Activated CD8-positive, alpha-beta T cell treated with anti-CD3 and anti-CD28 coated beads for 36 hours (primary cell): ENCODE measurements around the gene ARFGEF2. TPM values are rescaled to one million over a fixed set of nuclear protein-coding genes. Genes with fewer than 3 reads are reported as not detected.

Experiments
- ATAC-seq: fragments of 200-7000 bp; cut with Tn5 transposase; one replicate; pipeline ENCODE4 v1.10.0; 2021; ENCODE audit warnings: mild to moderate bottlenecking, moderate library complexity
- CTCF ChIA-PET: fragments of 350-600 bp; sonication (Branson Sonifier 250); formaldehyde crosslinking; loops from one replicate; lab custom pipeline; 2021; ENCODE audit warnings: antibody characterized with exemption; lab: Charles Lee
- POLR2A ChIA-PET: fragments of 350-600 bp; sonication (Branson Sonifier 250); formaldehyde crosslinking; loops from one replicate; lab custom pipeline; 2021; ENCODE audit warnings: antibody characterized with exemption; lab: Charles Lee
- DNase-seq: peaks from one replicate; pipeline ENCODE4 v3.0.0-alpha.2; 2020
- H3K27ac Mint-ChIP-seq: one replicate; pipeline ENCODE4 v1.8.0; 2021; ENCODE audit warnings: mild to moderate bottlenecking, mixed read lengths
- H3K27me3 Mint-ChIP-seq: one replicate; pipeline ENCODE4 v1.8.0; 2021; ENCODE audit warnings: mixed read lengths
- H3K36me3 Mint-ChIP-seq: one replicate; pipeline ENCODE4 v1.8.0; 2021; ENCODE audit warnings: low read depth, mixed read lengths
- H3K4me1 Mint-ChIP-seq: one replicate; pipeline ENCODE4 v1.8.0; 2021; ENCODE audit warnings: low read depth, mixed read lengths
- H3K4me3 Mint-ChIP-seq: one replicate; pipeline ENCODE4 v1.8.0; 2021; ENCODE audit warnings: mild to moderate bottlenecking, moderate library complexity, mixed read lengths
- H3K9me3 Mint-ChIP-seq: one replicate; pipeline ENCODE4 v1.8.0; 2021; ENCODE audit warnings: mixed read lengths
- CTCF ChIP-seq: fragments of 200-600 bp; IDR thresholded peaks from one replicate; pipeline ENCODE4 v1.8.0; 2022; ENCODE audit warnings: antibody characterized with exemption, mild to moderate bottlenecking
- intact Hi-C: fragments of 100-400 bp; cut with micrococcal nuclease; formaldehyde crosslinking; loops from one replicate; pipeline ENCODE4 v1.10.0; 2022
- total RNA-seq, 2 experiments: library from RNA; stranded (reverse); gene quantifications; one replicate each; pipeline ENCODE4 v1.2.3, GENCODE V29; 2021

Gene ARFGEF2
- total RNA-seq, 2 experiments from 2014 or later = 20.5 to 22.7 TPM

- Mint-ChIP-seq H3K27me3 (peaks cover 3% of the 10 kb centered on the region), H3K4me1 (peaks cover 2% of the 10 kb centered on the region), H3K36me3 (peaks cover 2% of the 10 kb centered on the region), H3K9me3 (peaks cover 4% of the 10 kb centered on the region), H3K27ac (no peak overlapping the region), H3K4me3 (no peak overlapping the region)
- intact Hi-C loops = no loop called here
- ChIA-PET POLR2A (no interaction called here), CTCF (interaction anchor here (2.2 kb wide), 1 partner anchor 255 kb away, joined by 9 read pairs; no protein-coding TSS in a partner anchor)
- DNase-seq (no peak), ATAC-seq (no peak)
- TF ChIP-seq CTCF = no peak
Observed at GRCh38 chr20:48912065-48912464, 9.4 kb upstream of the ARFGEF2 start.

GRCh38 chr20:48916699-48917098, 4.8 kb upstream of the ARFGEF2 start:
- Mint-ChIP-seq H3K9me3 (no peaks in the 10 kb centered on the region), H3K27ac (no peak overlapping the region), H3K27me3 (peaks cover 1% of the 10 kb centered on the region), H3K4me3 (no peak overlapping the region), H3K36me3 (no peaks in the 10 kb centered on the region), H3K4me1 (peaks cover 10% of the 10 kb centered on the region)
- POLR2A ChIA-PET = no interaction called here
- DNase-seq = no peak
- ATAC-seq = no peak
- TF ChIP-seq CTCF = no peak
- CTCF ChIA-PET = interaction anchor here (1.1 to 1.5 kb wide), 2 partner anchors 10 to 201 kb away, joined by 3 read pairs; no protein-coding TSS in a partner anchor
- intact Hi-C loops = no loop called here

GRCh38 chr20:48919336-48919881, 2.1 kb upstream of the ARFGEF2 start:
- ChIA-PET CTCF (interaction anchor here (0.9 to 1.3 kb wide), 2 partner anchors 14 to 284 kb away, joined by 3 read pairs; no protein-coding TSS in a partner anchor), POLR2A (no interaction called here)
- DNase-seq = no peak
- intact Hi-C loops = no loop called here
- no peak for ATAC-seq
- Mint-ChIP-seq H3K27ac (no peak overlapping the region), H3K4me1 (peaks cover 32% of the 10 kb centered on the region), H3K36me3 (no peaks in the 10 kb centered on the region), H3K4me3 (peak overlapping the region; percentile 88), H3K9me3 (no peaks in the 10 kb centered on the region), H3K27me3 (no peaks in the 10 kb centered on the region)
- TF ChIP-seq CTCF = no peak

GRCh38 chr20:48919882-48920526, 1.5 kb upstream of the ARFGEF2 start:
- no peaks in the 10 kb centered on the region for H3K36me3 Mint-ChIP-seq

More at GRCh38 chr20:48919882-48920526, 1.5 kb upstream of the ARFGEF2 start:
- Mint-ChIP-seq H3K4me3 (peak overlapping the region; percentile 88), H3K27ac (peak overlapping the region; percentile 96), H3K9me3 (no peaks in the 10 kb centered on the region), H3K27me3 (no peaks in the 10 kb centered on the region), H3K4me1 (peaks cover 36% of the 10 kb centered on the region)
- intact Hi-C loops = no loop called here
- no peak for TF ChIP-seq CTCF
- DNase-seq (no peak), ATAC-seq (no peak)
- CTCF ChIA-PET = interaction anchor here (1.3 kb wide), 1 partner anchor 285 kb away, joined by 3 read pairs; no protein-coding TSS in a partner anchor
- POLR2A ChIA-PET = interaction anchor here (2.6 kb wide), 1 partner anchor 12 kb away, joined by 7 read pairs; no protein-coding TSS in a partner anchor
